ENCODE data around the gene PEX7.

- TF ChIP-seq CTCF (IDR thresholded peaks at IDR 0.05) (no peak), POLR2AphosphoS5 (IDR thresholded peaks at IDR 0.05) (no peak), POLR2A (IDR thresholded peaks at IDR 0.05) (no peak), EP300 (IDR thresholded peaks at IDR 0.05) (no peak)
These were observed 38.1 kb upstream of the PEX7 start for GRCh38 chr6:136784271-136784664.
